ENCODE data around the gene PNPLA8. TPM values are rescaled to one million over a fixed set of nuclear protein-coding genes. Genes with fewer than 3 reads are reported as not detected.

PNPLA8 gene
- total RNA-seq, 1 donor from 2014 or later, result 4.4 TPM

DNA sequence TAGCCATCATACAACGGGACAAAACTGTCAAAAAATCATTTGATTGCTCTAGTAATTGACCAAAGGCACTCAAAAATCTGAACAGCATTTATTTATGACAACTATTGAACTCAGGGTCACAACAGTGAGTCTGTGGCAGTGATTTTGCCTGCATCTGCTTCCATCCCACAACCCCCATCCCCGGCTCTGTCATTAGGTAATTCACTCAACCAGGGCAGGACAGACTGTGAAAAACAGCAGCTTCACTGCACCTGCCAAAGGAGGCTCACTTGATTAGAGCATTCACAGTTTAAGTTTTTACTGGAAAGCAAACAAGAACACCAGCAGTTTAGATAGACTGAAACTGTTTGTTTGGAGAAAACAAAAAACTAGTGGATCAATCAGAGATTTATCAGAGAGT lies 91.9 kb downstream of the PNPLA8 start:
- no peak for DNase-seq (ENCODE audit: low spot score in 2 of 2)
- no peak overlapping the region for H3K4me3 ChIP-seq
- intact Hi-C loops (cut with DNase I), result no loop called here
- H3K27me3 ChIP-seq, result no peaks in the 10 kb centered on the region
- no peaks in the 10 kb centered on the region for H3K36me3 ChIP-seq
- H3K27ac ChIP-seq, result no peak overlapping the region
- TF ChIP-seq, protein P1, sequence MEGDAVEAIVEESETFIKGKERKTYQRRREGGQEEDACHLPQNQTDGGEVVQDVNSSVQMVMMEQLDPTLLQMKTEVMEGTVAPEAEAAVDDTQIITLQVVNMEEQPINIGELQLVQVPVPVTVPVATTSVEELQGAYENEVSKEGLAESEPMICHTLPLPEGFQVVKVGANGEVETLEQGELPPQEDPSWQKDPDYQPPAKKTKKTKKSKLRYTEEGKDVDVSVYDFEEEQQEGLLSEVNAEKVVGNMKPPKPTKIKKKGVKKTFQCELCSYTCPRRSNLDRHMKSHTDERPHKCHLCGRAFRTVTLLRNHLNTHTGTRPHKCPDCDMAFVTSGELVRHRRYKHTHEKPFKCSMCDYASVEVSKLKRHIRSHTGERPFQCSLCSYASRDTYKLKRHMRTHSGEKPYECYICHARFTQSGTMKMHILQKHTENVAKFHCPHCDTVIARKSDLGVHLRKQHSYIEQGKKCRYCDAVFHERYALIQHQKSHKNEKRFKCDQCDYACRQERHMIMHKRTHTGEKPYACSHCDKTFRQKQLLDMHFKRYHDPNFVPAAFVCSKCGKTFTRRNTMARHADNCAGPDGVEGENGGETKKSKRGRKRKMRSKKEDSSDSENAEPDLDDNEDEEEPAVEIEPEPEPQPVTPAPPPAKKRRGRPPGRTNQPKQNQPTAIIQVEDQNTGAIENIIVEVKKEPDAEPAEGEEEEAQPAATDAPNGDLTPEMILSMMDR (IDR thresholded peaks at IDR 0.05), result no peak
- H3K9me3 ChIP-seq, result no peaks in the 10 kb centered on the region
- H3K4me1 ChIP-seq, result no peaks in the 10 kb centered on the region

DNA sequence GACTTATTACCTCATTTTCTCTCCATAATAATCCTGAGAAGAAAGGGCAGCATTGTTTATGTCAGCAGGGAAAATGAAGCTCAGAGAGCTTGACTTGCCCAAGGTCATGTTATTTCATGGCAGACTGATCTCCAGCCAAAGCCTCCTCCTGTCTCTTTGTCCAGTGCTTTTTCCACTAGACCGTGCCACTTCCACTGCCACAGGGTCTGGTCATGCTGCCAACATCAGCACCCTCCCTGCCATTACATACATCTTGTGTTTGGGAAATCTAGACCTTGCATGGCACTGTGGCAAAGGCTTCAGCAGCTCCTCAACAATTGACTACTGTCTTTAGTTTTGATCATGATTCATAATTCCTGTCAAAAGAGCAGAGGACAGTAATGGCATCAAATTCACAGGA lies 94.8 kb downstream of the PNPLA8 start:
- no peaks in the 10 kb centered on the region for H3K9me3 ChIP-seq
- intact Hi-C loops (cut with DNase I), result no loop called here
- H3K27ac ChIP-seq, result no peak overlapping the region

DNA sequence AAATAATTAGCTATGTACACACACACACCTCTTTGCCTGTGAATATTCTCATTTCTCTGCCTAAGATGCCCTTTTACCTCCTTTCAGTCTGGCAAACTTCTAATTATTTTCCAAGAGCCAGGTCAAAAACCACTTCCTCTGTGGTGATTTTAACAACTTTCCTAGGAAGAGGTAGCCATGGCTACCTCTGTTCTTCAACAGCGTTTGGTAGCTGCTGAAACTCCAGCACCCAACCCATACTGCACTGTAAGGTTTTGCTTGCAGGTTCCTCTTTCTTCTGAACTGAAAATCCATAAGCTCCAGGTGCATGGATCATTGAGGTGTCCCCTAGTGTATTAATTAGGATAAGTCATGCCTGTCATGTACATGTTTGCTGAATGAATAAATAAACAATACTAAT lies 95.3 kb downstream of the PNPLA8 start:
- Histone ChIP-seq H3K4me1 (no peaks in the 10 kb centered on the region), H3K9me3 (no peaks in the 10 kb centered on the region), H3K36me3 (no peaks in the 10 kb centered on the region), H3K27ac (no peak overlapping the region), H3K4me3 (no peak overlapping the region), H3K27me3 (no peaks in the 10 kb centered on the region)
- TF ChIP-seq, protein P1 (IDR thresholded peaks at IDR 0.05), result no peak
- DNase-seq (ENCODE audit: low spot score in 2 of 2), result no peak
- intact Hi-C loops (cut with DNase I), result no loop called here

More for the DNA sequence above, 94.8 kb downstream of the PNPLA8 start:
- no peaks in the 10 kb centered on the region for H3K4me1 ChIP-seq
- DNase-seq (ENCODE audit: low spot score in 2 of 2), result no peak
- H3K4me3 ChIP-seq, result no peak overlapping the region
- no peaks in the 10 kb centered on the region for H3K36me3 ChIP-seq
- H3K27me3 ChIP-seq, result no peaks in the 10 kb centered on the region
- TF ChIP-seq, protein P1 (IDR thresholded peaks at IDR 0.05), result no peak

DNA sequence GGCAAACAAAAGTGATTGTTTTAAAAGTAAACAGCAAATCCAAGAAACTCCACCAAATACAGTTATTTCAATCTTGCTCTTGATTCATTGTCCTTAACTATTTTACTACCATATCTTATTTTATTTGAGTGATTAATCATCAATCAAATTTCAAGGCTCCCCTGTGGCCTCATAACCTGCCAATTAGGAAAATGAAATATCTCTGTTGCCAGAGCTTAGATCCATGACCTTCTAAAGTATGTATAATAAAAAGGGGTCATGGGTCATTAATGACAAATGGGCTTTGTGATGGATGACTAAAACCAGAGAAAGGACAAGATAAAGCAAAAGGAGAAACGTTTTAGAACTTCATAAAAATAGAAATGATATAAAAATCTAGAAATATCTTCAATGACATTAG lies 98.2 kb downstream of the PNPLA8 start:
- intact Hi-C loops (cut with DNase I), result no loop called here

DNA sequence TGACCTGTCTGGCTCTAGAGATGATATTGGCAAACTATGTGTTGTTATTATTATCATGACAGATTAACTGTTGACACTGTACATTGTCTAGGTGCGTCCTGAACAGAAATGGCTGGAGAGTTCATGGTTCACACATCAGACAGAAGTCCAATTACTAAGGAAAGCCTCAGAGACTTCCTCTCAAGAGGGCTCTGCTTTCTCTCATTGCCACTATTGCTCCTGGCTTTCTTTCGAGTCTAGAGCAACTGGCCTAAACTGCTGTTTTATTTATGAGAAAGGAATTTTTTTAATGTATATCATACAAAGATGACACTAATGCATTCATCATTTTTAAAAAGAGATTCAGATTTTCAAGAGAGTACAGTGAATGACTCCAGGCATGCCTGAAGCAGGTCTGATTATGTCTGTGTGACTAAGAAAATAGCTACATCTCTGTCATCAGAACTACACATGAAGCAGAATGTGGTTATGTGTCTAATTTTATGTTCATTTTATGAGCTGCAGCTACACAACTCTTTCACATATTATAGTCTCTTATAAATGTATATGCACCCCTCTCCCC lies 100.1 kb downstream of the PNPLA8 start:
- H3K27me3 ChIP-seq, result no peaks in the 10 kb centered on the region
- H3K4me3 ChIP-seq, result no peak overlapping the region
- intact Hi-C loops (cut with DNase I), result no loop called here
- no peaks in the 10 kb centered on the region for H3K36me3 ChIP-seq
- H3K27ac ChIP-seq, result no peak overlapping the region
- DNase-seq (ENCODE audit: low spot score in 2 of 2), result no peak
- H3K4me1 ChIP-seq, result no peaks in the 10 kb centered on the region
- TF ChIP-seq, protein P1 (IDR thresholded peaks at IDR 0.05), result no peak
- H3K9me3 ChIP-seq, result no peaks in the 10 kb centered on the region

More for the DNA sequence above, 98.2 kb downstream of the PNPLA8 start:
- Histone ChIP-seq H3K9me3 (no peaks in the 10 kb centered on the region), H3K4me3 (no peak overlapping the region), H3K27ac (no peak overlapping the region), H3K36me3 (no peaks in the 10 kb centered on the region), H3K27me3 (no peaks in the 10 kb centered on the region), H3K4me1 (no peaks in the 10 kb centered on the region)
- no peak for DNase-seq (ENCODE audit: low spot score in 2 of 2)
- TF ChIP-seq, protein P1 (IDR thresholded peaks at IDR 0.05), result no peak

DNA sequence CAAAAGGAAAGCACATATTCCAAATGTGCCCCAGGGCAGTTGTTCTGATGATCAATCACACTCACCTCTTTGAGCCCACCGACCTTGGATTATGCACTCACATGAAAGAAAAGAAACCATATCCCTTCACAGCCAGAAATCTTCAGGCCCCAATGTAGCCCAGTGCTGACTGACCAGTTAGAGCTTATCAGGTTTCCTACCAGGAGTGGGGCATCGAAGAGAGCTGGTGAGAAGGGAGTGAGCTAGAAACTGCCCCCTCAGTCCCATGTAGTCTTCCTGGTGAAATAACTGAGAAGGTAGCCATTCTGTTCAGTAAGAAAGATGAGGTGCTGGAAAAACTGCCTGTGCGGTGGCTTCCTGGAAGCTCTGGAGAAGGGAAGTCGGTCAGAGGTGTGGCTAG lies 101.9 kb downstream of the PNPLA8 start:
- no peaks in the 10 kb centered on the region for H3K4me1 ChIP-seq
- no peak overlapping the region for H3K27ac ChIP-seq
- H3K9me3 ChIP-seq, result no peaks in the 10 kb centered on the region
- DNase-seq (ENCODE audit: low spot score in 2 of 2), result no peak
- TF ChIP-seq, protein P1 (IDR thresholded peaks at IDR 0.05), result no peak
- no peak overlapping the region for H3K4me3 ChIP-seq
- H3K27me3 ChIP-seq, result no peaks in the 10 kb centered on the region
- H3K36me3 ChIP-seq, result no peaks in the 10 kb centered on the region
- intact Hi-C loops (cut with DNase I), result no loop called here

Data from ascending aorta (tissue), 2 donors.